HCT116 (cell line): Measurements from ENCODE around the gene CACNA1C. TPM values are rescaled to one million over a fixed set of nuclear protein-coding genes. Genes with fewer than 3 reads are reported as not detected.

Experiments
- ATAC-seq: fragments of 200-7000 bp; cut with Tn5 transposase; 2 replicates; pipeline ENCODE4 v1.9.1; 2020; ENCODE audit warnings: mild to moderate bottlenecking, moderate library complexity
- BruUV-seq: library from RNA; stranded (reverse); fragments of 400-500 nt; replicated peaks from 2 replicates; lab custom pipeline; 2021; lab: Mats Ljungman, UMichigan
- CTCF ChIA-PET: fragments of 300-600 bp; sonication (Branson Sonifier 250); formaldehyde crosslinking; loops from one replicate; lab custom pipeline; 2021; ENCODE audit warnings: antibody characterized with exemption; lab: Charles Lee
- POLR2A ChIA-PET: fragments of 300-600, 350-600 bp; sonication (Branson Sonifier 250); formaldehyde crosslinking; loops from one replicate; lab custom pipeline; 2021; ENCODE audit warnings: antibody characterized with exemption; lab: Charles Lee
- RAD21 ChIA-PET, 2 experiments: fragments of 300-600 bp; sonication (Branson Sonifier 250); formaldehyde crosslinking; loops; one replicate each; lab custom pipeline; 2023; ENCODE audit warnings: low total read pairs in 2 of 2; ENCODE audit not compliant: uncharacterized antibody in 2 of 2, unreplicated experiment in 2 of 2, low non-redundant PET in 1 of 2; lab: Charles Lee
- DNase-seq: peaks from one replicate; pipeline ENCODE4 v3.0.0-alpha.2; 2010; ENCODE audit warnings: low read depth, low spot score
- H2AFZ ChIP-seq: fragments of 200-600 bp; shearing (Covaris generic), sonication (generic); 2 replicates; pipeline ENCODE4 v1.6.1; 2017; ENCODE audit warnings: low read depth, mixed run types, mixed read lengths, antibody characterized with exemption, low read length; ENCODE audit not compliant: poor library complexity, severe bottlenecking
- H3K27ac ChIP-seq: 2 replicates; pipeline ENCODE4 v1.5.1; 2012; ENCODE audit warnings: low read depth, low read length
- H3K27me3 ChIP-seq: fragments of 200-600 bp; sonication (generic); 2 replicates; pipeline ENCODE4 v1.6.1; 2016; ENCODE audit warnings: mixed run types, low read length, mixed read lengths; ENCODE audit not compliant: insufficient read depth
- H3K36me3 ChIP-seq, 2 experiments: fragments of 200-500 bp in 1 of 2; fragments of 200-600 bp in 1 of 2; sonication (Bioruptor generic) in 1 of 2; sonication (generic) in 1 of 2; 2 replicates each; pipeline versions ENCODE4 v1.5.1 to v1.6.1; 2014 to 2016; ENCODE audit warnings: low read length in 2 of 2, inconsistent platforms in 1 of 2, mixed read lengths in 1 of 2, mixed run types in 1 of 2; ENCODE audit not compliant: insufficient read depth in 2 of 2, control insufficient read depth in 1 of 2
- H3K4me1 ChIP-seq, 2 experiments: fragments of 200-600 bp in 1 of 2; sonication (generic) in 1 of 2; 2 replicates each; pipeline versions ENCODE4 v1.5.1 to v1.6.1; 2012 to 2017; ENCODE audit warnings: low read length in 2 of 2, inconsistent platforms in 1 of 2, mild to moderate bottlenecking in 1 of 2, mixed read lengths in 1 of 2, mixed run types in 1 of 2, moderate library complexity in 1 of 2; ENCODE audit not compliant: insufficient read depth in 2 of 2, control insufficient read depth in 1 of 2
- H3K4me2 ChIP-seq: fragments of 200-600 bp; sonication (generic); 2 replicates; pipeline ENCODE4 v1.6.1; 2017; ENCODE audit warnings: mixed run types, low read length, mixed read lengths
- H3K4me3 ChIP-seq, 2 experiments: fragments of 200-600 bp in 1 of 2; sonication (generic) in 1 of 2; replicated peaks in 1 of 2; 2 replicates each; pipeline ENCODE4 v1.5.1; 2011 to 2016; ENCODE audit warnings: low read length in 2 of 2, control low read depth in 1 of 2, low read depth in 1 of 2, mild to moderate bottlenecking in 1 of 2, mixed read lengths in 1 of 2, mixed run types in 1 of 2
- H3K79me2 ChIP-seq: fragments of 200-600 bp; sonication (generic); 2 replicates; pipeline ENCODE4 v1.6.1; 2017; ENCODE audit warnings: mild to moderate bottlenecking, mixed run types, low read length, moderate library complexity, mixed read lengths; ENCODE audit not compliant: insufficient read depth
- H3K9ac ChIP-seq: fragments of 200-600 bp; sonication (generic); 2 replicates; pipeline ENCODE4 v1.6.1; 2016; ENCODE audit warnings: low read length, mixed read lengths
- H3K9me2 ChIP-seq: fragments of 200-600 bp; sonication (generic), shearing (Covaris generic); 2 replicates; pipeline ENCODE4 v1.6.1; 2017; ENCODE audit warnings: mixed run types, mild to moderate bottlenecking, moderate library complexity; ENCODE audit not compliant: insufficient read depth
- H3K9me3 ChIP-seq, 2 experiments: fragments of 200-500 bp in 1 of 2; fragments of 200-600 bp in 1 of 2; sonication (Bioruptor generic) in 1 of 2; sonication (generic) in 1 of 2; 2 replicates each; pipeline ENCODE4 v1.6.1; 2014 to 2017; ENCODE audit warnings: low read length in 2 of 2, mixed read lengths in 2 of 2, inconsistent platforms in 1 of 2, low read depth in 1 of 2, mild to moderate bottlenecking in 1 of 2, mixed run types in 1 of 2, moderate library complexity in 1 of 2; ENCODE audit not compliant: control insufficient read depth in 1 of 2, insufficient read depth in 1 of 2
- H4K20me1 ChIP-seq: fragments of 200-600 bp; sonication (generic), shearing (Covaris generic); 2 replicates; pipeline ENCODE4 v1.6.1; 2017; ENCODE audit warnings: mixed run types, mild to moderate bottlenecking, moderate library complexity; ENCODE audit not compliant: insufficient read depth
- CBX3 ChIP-seq: IDR thresholded peaks from 2 replicates; pipeline ENCODE4 v1.6.1; 2012; ENCODE audit warnings: low read depth
- ELF1 ChIP-seq: IDR thresholded peaks from 2 replicates; pipeline ENCODE4 v1.6.1; 2012; ENCODE audit warnings: low read depth, borderline replicate concordance
- EZH2phosphoT487 ChIP-seq: fragments of 200-600 bp; IDR thresholded peaks from 2 replicates; pipeline ENCODE4 v1.6.1; 2018; ENCODE audit warnings: antibody characterized with exemption, borderline replicate concordance
- FOSL1 ChIP-seq: IDR thresholded peaks from 2 replicates; pipeline ENCODE4 v1.6.1; 2012; ENCODE audit warnings: low read depth
- POLR2A ChIP-seq: IDR thresholded peaks from 2 replicates; pipeline ENCODE4 v1.7.0; 2011; ENCODE audit warnings: borderline replicate concordance; ENCODE audit not compliant: insufficient read depth, insufficient read length; ENCODE audit errors: extremely low read depth
- POLR2AphosphoS5 ChIP-seq: IDR thresholded peaks from 2 replicates; pipeline ENCODE4 v1.6.1; 2011; ENCODE audit warnings: mild to moderate bottlenecking, low read depth, low read length, moderate library complexity
- SRF ChIP-seq: IDR thresholded peaks from 2 replicates; pipeline ENCODE4 v1.6.1; 2012; ENCODE audit warnings: low read depth
- YY1 ChIP-seq: IDR thresholded peaks from 2 replicates; pipeline ENCODE4 v1.6.1; 2011; ENCODE audit warnings: low read length, low read depth, moderate library complexity, mild to moderate bottlenecking; ENCODE audit not compliant: insufficient replicate concordance; ENCODE audit errors: extremely low read depth
- intact Hi-C: fragments of 100-400 bp; cut with micrococcal nuclease; formaldehyde crosslinking; loops from 2 replicates; pipeline ENCODE4 v1.10.0; 2022
- total RNA-seq: library from RNA; stranded (reverse); gene quantifications from one replicate; pipeline ENCODE4 v1.2.1, GENCODE V29; 2021; ENCODE audit not compliant: unreplicated experiment
- TF ChIP-seq, protein P1 (sequence below), 3 experiments: fragments of 200-600 bp in 1 of 3; sonication (generic) in 1 of 3; IDR thresholded peaks in 2 of 3; conservative IDR thresholded peaks in 1 of 3; 2 replicates each; pipeline ENCODE4 v1.5.1; 2012 to 2017; ENCODE audit warnings: low read depth in 2 of 3, low read length in 2 of 3, antibody characterized with exemption in 1 of 3, borderline replicate concordance in 1 of 3, control low read depth in 1 of 3, mild to moderate bottlenecking in 1 of 3, mixed read lengths in 1 of 3, mixed run types in 1 of 3, moderate library complexity in 1 of 3; ENCODE audit not compliant: insufficient read depth in 1 of 3

CACNA1C gene
- total RNA-seq, 1 experiment from 2014 or later, result 0.05 TPM

GRCh38 chr12:2004113-2004929 is 48.5 kb upstream of the CACNA1C start, which contains the start of gene DCP1B (continued):
- peak; percentile 92 for TF ChIP-seq SRF
- peak; percentile 50 for TF ChIP-seq ELF1
- TF ChIP-seq POLR2AphosphoS5, result peak; percentile 81
- no peak for TF ChIP-seq FOSL1

DNA sequence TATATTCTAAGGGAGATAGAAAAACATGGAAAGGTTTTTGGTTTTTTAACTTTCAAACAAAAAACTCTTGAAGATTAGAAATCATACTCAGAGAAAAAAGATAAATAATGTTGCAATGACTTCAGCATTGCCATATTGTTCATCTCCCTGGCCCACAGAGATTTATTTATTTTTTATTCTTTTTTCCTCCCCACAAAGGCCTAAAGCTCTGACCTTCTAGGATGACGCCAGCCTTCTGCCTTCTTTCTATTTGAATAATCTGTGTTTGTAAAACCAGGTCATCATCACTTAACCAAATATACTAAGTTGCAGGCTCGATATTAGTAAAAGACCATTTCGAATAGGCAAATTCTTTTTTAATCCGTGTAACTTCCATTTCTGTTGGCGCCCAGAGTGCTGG is 44.1 kb upstream of the CACNA1C start:
- RAD21 ChIA-PET, result no interaction called here
- Histone ChIP-seq H3K9me2 (no peaks in the 10 kb centered on the region), H2AFZ (no peak overlapping the region), H3K4me1 (peaks cover 6% of the 10 kb centered on the region in 2 experiments), H4K20me1 (no peaks in the 10 kb centered on the region), H3K9ac (no peak overlapping the region), H3K9me3 (no peaks in the 10 kb centered on the region), H3K4me3 (no peak overlapping the region), H3K27me3 (no peaks in the 10 kb centered on the region), H3K4me2 (no peak overlapping the region), H3K36me3 (no peaks in the 10 kb centered on the region), H3K79me2 (peaks cover 5% of the 10 kb centered on the region), H3K27ac (no peak overlapping the region)
- CTCF ChIA-PET, result no interaction called here
- ATAC-seq (no peak), DNase-seq (no peak)
- no peak for TF ChIP-seq SRF
- no TSS peak for BruUV-seq
- POLR2A ChIA-PET, result no interaction called here
- intact Hi-C loops, result no loop called here

- Histone ChIP-seq H2AFZ (no peak overlapping the region), H3K27ac (no peak overlapping the region), H3K9me2 (no peaks in the 10 kb centered on the region), H3K4me2 (no peak overlapping the region), H3K27me3 (no peaks in the 10 kb centered on the region), H3K4me3 (no peak overlapping the region), H3K9me3 (no peaks in the 10 kb centered on the region), H3K79me2 (no peaks in the 10 kb centered on the region), H3K9ac (no peak overlapping the region), H3K36me3 (no peaks in the 10 kb centered on the region), H4K20me1 (no peaks in the 10 kb centered on the region), H3K4me1 (peaks cover 5 to 9% of the 10 kb centered on the region in 2 experiments)
- BruUV-seq, result no TSS peak
- intact Hi-C loops, result no loop called here
- no peak for DNase-seq
- POLR2A ChIA-PET, result no interaction called here
- ATAC-seq, result no peak
- CTCF ChIA-PET, result interaction anchor here (1.0 kb wide), 1 partner anchor 275 kb away, joined by 3 read pairs; no protein-coding TSS in a partner anchor
- RAD21 ChIA-PET, result no interaction called here
- TF ChIP-seq SRF (no peak), CBX3 (no peak), FOSL1 (no peak), EZH2phosphoT487 (no peak), YY1 (no peak), POLR2A (no peak), POLR2AphosphoS5 (no peak)
- TF ChIP-seq, protein P1, sequence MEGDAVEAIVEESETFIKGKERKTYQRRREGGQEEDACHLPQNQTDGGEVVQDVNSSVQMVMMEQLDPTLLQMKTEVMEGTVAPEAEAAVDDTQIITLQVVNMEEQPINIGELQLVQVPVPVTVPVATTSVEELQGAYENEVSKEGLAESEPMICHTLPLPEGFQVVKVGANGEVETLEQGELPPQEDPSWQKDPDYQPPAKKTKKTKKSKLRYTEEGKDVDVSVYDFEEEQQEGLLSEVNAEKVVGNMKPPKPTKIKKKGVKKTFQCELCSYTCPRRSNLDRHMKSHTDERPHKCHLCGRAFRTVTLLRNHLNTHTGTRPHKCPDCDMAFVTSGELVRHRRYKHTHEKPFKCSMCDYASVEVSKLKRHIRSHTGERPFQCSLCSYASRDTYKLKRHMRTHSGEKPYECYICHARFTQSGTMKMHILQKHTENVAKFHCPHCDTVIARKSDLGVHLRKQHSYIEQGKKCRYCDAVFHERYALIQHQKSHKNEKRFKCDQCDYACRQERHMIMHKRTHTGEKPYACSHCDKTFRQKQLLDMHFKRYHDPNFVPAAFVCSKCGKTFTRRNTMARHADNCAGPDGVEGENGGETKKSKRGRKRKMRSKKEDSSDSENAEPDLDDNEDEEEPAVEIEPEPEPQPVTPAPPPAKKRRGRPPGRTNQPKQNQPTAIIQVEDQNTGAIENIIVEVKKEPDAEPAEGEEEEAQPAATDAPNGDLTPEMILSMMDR (IDR thresholded peaks at IDR 0.05 in 2 of 3, conservative IDR thresholded peaks at IDR 0.05 in 1 of 3; ENCODE audit: borderline replicate concordance in 1 of 3, insufficient read depth in 1 of 3, low read depth in 2 of 3, low read length in 2 of 3), result peak in 2 of 3 experiments; percentile 35 to 38; a peak in 2 of 6 replicates
Measured at GRCh38 chr12:2009623-2010022, 43.2 kb upstream of the CACNA1C start.
